ENCODE data around the gene VPS13C.
"Not testable (repeated sequence)": the region's sequence is repeated elsewhere in the genome, so short reads cannot be mapped to it uniquely, and the experiment has no call there.

The VPS13C gene

DNA sequence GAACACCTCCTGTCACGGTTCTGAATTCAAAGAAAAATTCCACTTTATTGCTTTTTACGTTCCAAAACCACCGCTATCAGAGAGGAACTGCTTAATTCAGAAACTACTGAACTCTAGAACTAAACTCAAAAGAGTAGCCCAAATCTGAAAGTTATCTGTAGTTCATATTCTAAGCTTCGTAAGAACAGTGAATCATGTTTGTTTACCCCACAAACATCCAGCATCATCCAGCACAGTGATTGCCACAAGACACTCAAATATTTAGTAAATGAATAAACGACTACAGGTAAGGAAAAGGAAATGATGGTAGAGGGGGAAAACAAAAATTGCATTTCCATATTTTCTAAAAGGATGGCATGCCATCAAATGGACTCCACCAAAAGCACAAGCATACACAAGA, 32.3 kb downstream of the VPS13C start:
- no peak for DNase-seq

GRCh38 chr15:62027263-62027565, 33.0 kb downstream of the VPS13C start:
- no peak for DNase-seq

DNA sequence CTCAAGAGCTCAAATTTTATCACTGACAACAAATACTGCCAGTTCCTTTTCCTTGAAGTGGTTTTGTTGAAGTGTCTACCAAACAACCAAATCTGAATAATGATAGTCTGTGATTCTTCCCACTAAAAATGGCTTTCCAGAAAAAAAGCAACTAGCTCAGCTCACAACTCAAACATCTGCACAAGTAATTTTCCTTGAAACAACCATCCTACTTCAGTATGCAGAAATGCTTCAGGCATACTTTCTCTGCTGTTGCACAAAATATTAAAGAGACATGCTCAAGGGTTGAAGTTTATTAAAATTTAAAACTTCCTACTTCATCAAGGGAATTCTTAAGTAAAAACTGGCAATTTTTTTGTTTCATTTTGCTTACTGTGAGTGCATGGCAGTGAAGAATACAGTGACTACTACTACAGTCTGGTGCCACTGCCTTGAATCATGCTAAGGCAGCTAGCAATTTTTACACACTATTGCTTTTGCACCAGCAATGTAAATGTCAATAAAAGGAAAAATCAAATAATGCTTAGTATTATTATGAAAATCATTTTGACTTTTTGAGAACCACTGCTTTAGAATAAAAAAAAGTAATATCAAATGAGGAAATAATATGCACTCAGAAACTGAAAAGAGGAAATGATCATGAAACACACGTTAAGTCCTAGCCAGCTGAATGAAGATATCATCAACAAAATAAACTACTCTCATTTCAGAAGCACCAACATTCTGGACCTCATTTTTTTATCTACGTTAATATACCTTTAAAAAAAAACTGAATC, 33.6 kb downstream of the VPS13C start:
- no peak for DNase-seq

GRCh38 chr15:62021991-62022600, 38.2 kb downstream of the VPS13C start:
- DNase-seq: no peak

- no peak for DNase-seq
These were observed 39.6 kb downstream of the VPS13C start for GRCh38 chr15:62020576-62021160.

- not testable (repeated sequence) for DNase-seq
These were observed 54.9 kb downstream of the VPS13C start for GRCh38 chr15:62005354-62005753.

DNA sequence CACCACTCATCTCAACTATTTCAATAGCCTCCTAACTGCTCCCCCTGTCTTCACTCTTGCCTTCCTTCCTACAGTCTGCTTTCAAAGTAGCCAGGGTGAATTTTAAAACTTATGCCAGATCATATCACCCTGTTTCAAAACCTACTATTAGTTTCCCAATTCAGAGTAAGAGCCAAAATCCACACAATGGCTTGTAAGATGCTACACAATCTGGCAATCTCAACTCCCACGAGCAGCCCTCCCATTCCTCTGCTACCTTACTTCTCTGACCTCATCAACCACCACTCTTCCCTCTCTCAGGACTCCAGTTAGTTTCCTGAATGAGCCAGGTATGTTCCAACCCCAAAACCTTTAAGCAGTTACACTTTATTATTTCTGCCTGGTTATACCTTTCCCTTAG, 62.5 kb downstream of the VPS13C start:
- DNase-seq: no peak

- DNase-seq: no peak
These were observed 64.1 kb downstream of the VPS13C start for GRCh38 chr15:61996056-61996635.

- no peak for DNase-seq
These were observed 66.0 kb downstream of the VPS13C start for GRCh38 chr15:61994216-61994615.

DNA sequence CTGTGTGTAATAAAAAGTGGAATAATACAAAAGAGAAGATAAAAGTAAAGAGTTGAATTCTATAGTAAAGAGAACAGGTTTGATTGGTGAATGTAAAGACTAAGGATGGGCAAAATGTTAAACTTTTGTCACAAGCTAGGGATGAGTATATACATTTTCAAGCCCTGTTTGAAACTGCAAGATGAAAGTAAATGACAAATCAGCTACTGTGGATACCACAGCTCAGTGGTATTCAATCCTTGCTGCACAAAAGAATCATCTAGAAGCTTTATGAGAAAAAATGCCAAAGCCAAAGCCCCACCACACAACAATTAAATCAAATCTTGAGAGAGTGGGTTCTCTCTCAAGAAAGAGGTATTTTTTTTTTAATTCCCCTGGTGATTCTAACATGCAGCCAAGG, 67.7 kb downstream of the VPS13C start:
- DNase-seq: no peak

- DNase-seq: no peak
These were observed 70.6 kb downstream of the VPS13C start for GRCh38 chr15:61989667-61990066.

GRCh38 chr15:61987824-61988223, 72.4 kb downstream of the VPS13C start:
- no peak for DNase-seq

DNA sequence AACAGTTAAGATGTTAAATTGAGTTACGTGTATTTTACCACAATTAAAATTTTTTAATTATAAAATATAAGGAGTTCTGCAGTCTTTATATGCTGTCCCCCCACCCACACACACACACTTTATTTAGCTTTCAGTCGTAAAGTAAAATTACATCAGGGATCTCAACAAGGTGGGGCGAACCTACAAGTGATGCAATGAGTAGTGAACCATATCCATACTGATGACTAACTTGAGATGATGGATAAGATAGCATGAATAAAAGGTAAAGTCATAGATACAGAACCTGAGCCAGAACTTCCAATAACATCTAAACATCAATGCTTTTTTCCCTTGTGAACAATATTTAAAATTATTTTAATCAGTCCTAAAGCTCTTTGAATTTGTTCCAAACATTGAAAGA, 77.2 kb downstream of the VPS13C start:
- no peak for DNase-seq

DNA sequence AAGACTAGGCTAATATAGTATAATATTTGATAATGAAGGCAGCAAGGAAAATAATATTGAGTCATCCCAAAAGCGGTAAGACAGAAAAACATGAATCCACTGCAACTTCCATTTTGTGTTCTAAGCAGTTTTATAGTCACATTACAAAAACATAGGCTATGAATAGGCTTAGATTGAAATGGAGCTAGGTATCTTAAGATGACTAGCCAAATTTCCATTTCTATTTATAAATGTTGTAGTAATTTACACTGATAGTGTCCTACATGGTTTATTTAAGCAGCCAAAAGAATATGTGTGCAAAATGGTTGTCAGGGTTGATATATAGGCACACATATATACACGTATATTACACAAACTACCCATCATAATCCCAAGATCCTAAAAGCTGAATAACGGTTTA, 82.0 kb downstream of the VPS13C start:
- DNase-seq: no peak

- no peak for DNase-seq
These were observed 85.5 kb downstream of the VPS13C start for GRCh38 chr15:61974759-61975158.

DNA sequence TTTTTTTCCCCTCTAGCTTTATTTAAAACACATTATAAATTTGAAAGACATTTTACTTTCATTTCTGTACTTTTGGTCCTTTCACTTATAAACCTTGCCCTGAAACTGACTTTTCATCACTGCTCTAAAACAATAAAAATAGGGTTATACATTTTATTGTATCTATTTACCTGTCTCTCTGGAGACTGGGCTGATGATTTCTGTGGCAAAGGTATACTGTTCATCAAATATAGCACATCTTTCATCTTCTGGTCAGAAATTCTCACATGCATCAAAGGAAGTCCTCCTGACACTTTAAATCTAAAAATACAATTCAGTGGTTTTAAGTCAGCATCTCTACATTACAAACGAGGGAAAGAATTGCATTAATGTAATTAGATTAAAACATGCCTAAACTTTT, 86.1 kb downstream of the VPS13C start:
- DNase-seq: no peak

- DNase-seq: no peak
These were observed 108.3 kb downstream of the VPS13C start for GRCh38 chr15:61951949-61952348.

- DNase-seq: no peak
These were observed 113.5 kb downstream of the VPS13C start for GRCh38 chr15:61946778-61947177.

- no peak for DNase-seq
These were observed 116.3 kb downstream of the VPS13C start for GRCh38 chr15:61943992-61944391.

GRCh38 chr15:61938249-61938648, 122.0 kb downstream of the VPS13C start:
- no peak for DNase-seq

DNA sequence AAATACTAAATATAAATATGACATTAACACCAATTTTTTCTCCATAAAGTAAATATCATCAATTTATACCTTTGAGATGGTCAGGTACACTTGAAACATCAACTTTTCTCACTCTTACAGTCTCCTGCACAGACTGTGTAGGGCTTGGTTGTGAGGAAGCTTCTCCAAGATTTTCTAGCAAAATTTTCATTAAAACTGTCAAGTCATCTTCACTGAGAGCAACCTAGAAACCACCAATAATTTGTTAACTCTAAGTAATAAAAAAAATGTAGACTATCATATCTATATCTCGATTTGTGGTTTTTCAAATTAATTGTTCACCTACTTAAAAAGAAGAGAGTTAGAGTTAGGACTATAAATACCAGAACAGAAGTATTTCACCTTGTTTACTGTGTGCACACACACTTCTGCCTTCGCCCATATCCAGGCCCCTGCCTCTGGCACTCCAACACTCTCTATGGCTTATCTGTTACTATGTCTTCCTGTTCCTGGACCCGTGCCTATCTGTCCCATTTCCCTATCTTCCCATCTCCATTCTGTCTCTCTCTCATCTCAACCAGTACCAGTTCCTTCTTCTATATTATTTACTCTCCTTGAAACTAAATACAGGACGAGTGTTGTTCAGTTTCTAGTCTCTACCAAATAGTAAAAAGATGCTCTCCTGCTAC, 123.6 kb downstream of the VPS13C start:
- no peak for DNase-seq

- DNase-seq: no peak
These were observed 124.8 kb downstream of the VPS13C start for GRCh38 chr15:61935493-61935892.

- DNase-seq: no peak
These were observed 130.8 kb downstream of the VPS13C start for GRCh38 chr15:61929452-61929851.

DNA sequence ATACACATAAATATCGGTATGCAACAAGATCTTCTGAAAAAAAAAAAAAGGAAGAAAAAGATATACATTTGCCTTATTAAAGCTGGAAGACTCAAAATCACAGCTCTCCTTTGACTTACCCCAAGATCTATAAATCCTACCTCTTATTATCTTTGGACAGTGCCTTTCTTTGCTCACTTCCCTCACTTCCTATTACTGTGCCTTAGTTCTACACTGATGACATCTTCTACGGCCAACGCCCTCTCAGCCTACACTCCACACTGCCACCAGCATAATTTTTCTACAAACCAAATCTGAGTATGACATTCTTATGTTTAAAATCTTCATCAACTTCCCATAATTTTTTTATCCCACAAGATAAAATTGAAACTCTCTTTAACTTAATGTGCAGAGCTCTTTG, 137.1 kb downstream of the VPS13C start:
- no peak for DNase-seq

All from T-helper 1 cell (primary cell).